Measurements from ENCODE around the gene ERF.

Gene ERF

GRCh38 chr19:42244347-42245220 is 10.3 kb downstream of the ERF start:
- in situ Hi-C loops (cut with MboI; ENCODE audit: low sequenced_read_pairs): no loop called here

GRCh38 chr19:42242512-42243409 is 12.2 kb downstream of the ERF start, which contains the start of gene GSK3A:
Gene GSK3A (minus strand): TSS chr19:42242602. CDS start chr19:42242465, 137 bp downstream.
- in situ Hi-C loops (cut with MboI; ENCODE audit: low sequenced_read_pairs): no loop called here

GRCh38 chr19:42242069-42242511 is 12.8 kb downstream of the ERF start:
- in situ Hi-C loops (cut with MboI; ENCODE audit: low sequenced_read_pairs): no loop called here

GRCh38 chr19:42241279-42241678 is 13.6 kb downstream of the ERF start:
- in situ Hi-C loops (cut with MboI; ENCODE audit: low sequenced_read_pairs): no loop called here

GRCh38 chr19:42239544-42240220 is 15.2 kb downstream of the ERF start:
- in situ Hi-C loops (cut with MboI; ENCODE audit: low sequenced_read_pairs): no loop called here

- in situ Hi-C loops (cut with MboI; ENCODE audit: low sequenced_read_pairs): no loop called here
Measured at GRCh38 chr19:42235181-42235580, 19.7 kb downstream of the ERF start.

GRCh38 chr19:42234364-42234763 is 20.6 kb downstream of the ERF start:
- in situ Hi-C loops (cut with MboI; ENCODE audit: low sequenced_read_pairs): no loop called here

GRCh38 chr19:42233678-42234292 is 21.1 kb downstream of the ERF start:
- in situ Hi-C loops (cut with MboI; ENCODE audit: low sequenced_read_pairs): no loop called here

GRCh38 chr19:42233106-42233505 is 21.8 kb downstream of the ERF start:
- in situ Hi-C loops (cut with MboI; ENCODE audit: low sequenced_read_pairs): no loop called here

GRCh38 chr19:42232435-42232834 is 22.5 kb downstream of the ERF start:
- in situ Hi-C loops (cut with MboI; ENCODE audit: low sequenced_read_pairs): no loop called here

- in situ Hi-C loops (cut with MboI; ENCODE audit: low sequenced_read_pairs): no loop called here
Measured at GRCh38 chr19:42230571-42230970, 24.4 kb downstream of the ERF start.

- in situ Hi-C loops (cut with MboI; ENCODE audit: low sequenced_read_pairs): no loop called here
Measured at GRCh38 chr19:42229855-42230351, 25.0 kb downstream of the ERF start.

GRCh38 chr19:42229301-42229854 is 25.6 kb downstream of the ERF start:
- in situ Hi-C loops (cut with MboI; ENCODE audit: low sequenced_read_pairs): no loop called here

GRCh38 chr19:42228641-42229040 is 26.3 kb downstream of the ERF start:
- in situ Hi-C loops (cut with MboI; ENCODE audit: low sequenced_read_pairs): no loop called here

- in situ Hi-C loops (cut with MboI; ENCODE audit: low sequenced_read_pairs): no loop called here
Measured at GRCh38 chr19:42226886-42227285, 28.0 kb downstream of the ERF start.

GRCh38 chr19:42225718-42226292 is 29.1 kb downstream of the ERF start:
- in situ Hi-C loops (cut with MboI; ENCODE audit: low sequenced_read_pairs): no loop called here

- in situ Hi-C loops (cut with MboI; ENCODE audit: low sequenced_read_pairs): no loop called here
Measured at GRCh38 chr19:42224940-42225717, 29.8 kb downstream of the ERF start.

GRCh38 chr19:42220751-42221097 is 34.2 kb downstream of the ERF start:
- in situ Hi-C loops (cut with MboI; ENCODE audit: low sequenced_read_pairs): no loop called here

All from HL-60/S4 treated with phorbol 12-myristate 13-acetate at 8.2 ng/mL for 4 days and 3 days (cell line).